ENCODE measurements around the gene ACOT4.
"Not testable (repeated sequence)": the region's sequence is repeated elsewhere in the genome, so short reads cannot be mapped to it uniquely, and the experiment has no call there.

ACOT4 gene

GRCh38 chr14:73634011-73634833 lies 42.5 kb downstream of the ACOT4 start:
- DNase-seq: no peak

GRCh38 chr14:73636355-73636754 lies 44.7 kb downstream of the ACOT4 start:
- DNase-seq: not testable (repeated sequence)

GRCh38 chr14:73637830-73638229 lies 46.2 kb downstream of the ACOT4 start:
- DNase-seq: no peak

- DNase-seq: no peak
These were observed 49.2 kb downstream of the ACOT4 start for GRCh38 chr14:73640796-73641365.

GRCh38 chr14:73644531-73645247 lies 53.0 kb downstream of the ACOT4 start, which contains the start of gene DNAL1:
Gene DNAL1, plus strand, starts transcription at chr14:73644986. Its CDS starts 54 bp downstream, at chr14:73645040.
- DNase-seq: peak; percentile 93

GRCh38 chr14:73645248-73645610 lies 53.6 kb downstream of the ACOT4 start:
- DNase-seq: no peak
